Spleen (tissue), 7 donors: ENCODE results near the gene ITPR2.

Source experiments
- POLR2A ChIP-seq, 3 donors: fragments of 450-650 bp; IDR thresholded peaks; one replicate each; pipeline ENCODE4 v1.5.1; 2017; ENCODE audit warnings: antibody characterized with exemption in 3 of 3, mild to moderate bottlenecking in 1 of 3
- POLR2AphosphoS5 ChIP-seq, 3 donors: sonication (generic); formaldehyde crosslinking; IDR thresholded peaks; one replicate each; pipeline ENCODE4 v1.5.1; 2017; ENCODE audit warnings: antibody characterized with exemption in 3 of 3
- TF ChIP-seq, protein P1 (sequence below), 11 experiments: fragments of 200-600 bp in 7 of 11; fragments of 450-650 bp in 4 of 11; sonication (generic) in 4 of 11; IDR thresholded peaks in 8 of 11; conservative IDR thresholded peaks in 3 of 11; 1 replicate in 7 of 11; 2 replicates in 4 of 11; pipeline versions ENCODE4 v1.4.0 to v1.8.0; 2016 to 2021; ENCODE audit warnings: antibody characterized with exemption in 11 of 11, inconsistent platforms in 4 of 11, mild to moderate bottlenecking in 1 of 11
- donor health status: DM: no; HTN: no; CAD: no; lungs with moderate emphysema.
- donor health status: DM: no; HTN: no; CAD: no.
- donor health status: DM: no; HTN: no; CAD: no.

DNA sequence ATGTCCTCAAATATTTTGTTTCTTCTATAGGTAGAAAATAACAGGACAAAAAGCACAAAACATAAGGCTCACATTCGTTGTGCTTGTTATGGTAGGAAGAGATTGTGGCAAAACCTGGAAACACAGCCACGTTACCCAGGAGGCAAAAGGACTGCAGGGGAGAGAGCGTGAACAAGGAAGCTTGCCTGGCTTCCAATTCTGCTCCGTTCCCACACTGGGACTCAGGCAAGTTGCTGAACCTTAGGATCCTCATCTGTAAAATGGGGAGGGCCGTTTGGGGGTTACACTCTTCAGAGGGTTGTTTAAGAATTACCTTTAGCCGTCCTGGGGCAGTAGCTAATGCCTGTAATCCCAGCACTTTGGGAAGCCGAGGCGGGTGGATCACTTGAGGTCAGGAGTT, 432.4 kb downstream of the ITPR2 start:
- TF ChIP-seq, protein P1, sequence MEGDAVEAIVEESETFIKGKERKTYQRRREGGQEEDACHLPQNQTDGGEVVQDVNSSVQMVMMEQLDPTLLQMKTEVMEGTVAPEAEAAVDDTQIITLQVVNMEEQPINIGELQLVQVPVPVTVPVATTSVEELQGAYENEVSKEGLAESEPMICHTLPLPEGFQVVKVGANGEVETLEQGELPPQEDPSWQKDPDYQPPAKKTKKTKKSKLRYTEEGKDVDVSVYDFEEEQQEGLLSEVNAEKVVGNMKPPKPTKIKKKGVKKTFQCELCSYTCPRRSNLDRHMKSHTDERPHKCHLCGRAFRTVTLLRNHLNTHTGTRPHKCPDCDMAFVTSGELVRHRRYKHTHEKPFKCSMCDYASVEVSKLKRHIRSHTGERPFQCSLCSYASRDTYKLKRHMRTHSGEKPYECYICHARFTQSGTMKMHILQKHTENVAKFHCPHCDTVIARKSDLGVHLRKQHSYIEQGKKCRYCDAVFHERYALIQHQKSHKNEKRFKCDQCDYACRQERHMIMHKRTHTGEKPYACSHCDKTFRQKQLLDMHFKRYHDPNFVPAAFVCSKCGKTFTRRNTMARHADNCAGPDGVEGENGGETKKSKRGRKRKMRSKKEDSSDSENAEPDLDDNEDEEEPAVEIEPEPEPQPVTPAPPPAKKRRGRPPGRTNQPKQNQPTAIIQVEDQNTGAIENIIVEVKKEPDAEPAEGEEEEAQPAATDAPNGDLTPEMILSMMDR (IDR thresholded peaks at IDR 0.05 in 8 of 11, conservative IDR thresholded peaks at IDR 0.05 in 3 of 11): no peak
- TF ChIP-seq POLR2AphosphoS5 (IDR thresholded peaks at IDR 0.05) (no peak), POLR2A (IDR thresholded peaks at IDR 0.05) (no peak)
